ENCODE measurements around the gene BLOC1S6.

BLOC1S6 gene

DNA sequence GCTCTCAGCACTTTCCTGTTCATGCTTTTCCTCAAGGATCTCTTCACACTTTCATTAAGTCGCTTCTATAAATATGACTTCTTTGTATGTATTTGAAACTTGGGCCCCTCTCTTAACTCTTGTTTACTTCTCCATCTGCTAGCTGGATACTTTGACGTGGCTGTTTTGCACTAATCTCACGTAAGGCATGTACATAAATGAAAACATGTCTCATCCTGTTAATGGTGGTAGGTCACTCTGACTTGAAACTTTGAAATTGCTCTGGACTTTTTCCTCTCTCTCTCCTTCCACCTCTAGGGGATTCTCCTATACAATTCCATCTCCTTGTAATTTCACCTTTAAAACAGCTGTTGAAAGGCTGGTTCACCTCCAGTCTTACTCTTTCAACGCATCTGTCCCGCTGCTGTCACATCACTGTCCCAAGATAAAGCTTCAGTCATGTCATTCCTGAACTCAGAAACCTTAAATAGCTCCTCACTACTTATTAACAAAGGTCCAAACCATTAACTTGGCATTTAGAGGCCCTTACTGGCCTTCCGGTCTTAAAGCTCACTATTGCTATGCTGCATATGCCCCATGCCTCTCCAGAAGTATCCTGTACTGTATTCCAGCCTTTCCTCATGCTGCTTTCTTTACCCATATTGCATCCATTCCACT lies 1.2 kb downstream of the BLOC1S6 start:
- DNase-seq (ENCODE audit: low read depth) = no peak

DNA sequence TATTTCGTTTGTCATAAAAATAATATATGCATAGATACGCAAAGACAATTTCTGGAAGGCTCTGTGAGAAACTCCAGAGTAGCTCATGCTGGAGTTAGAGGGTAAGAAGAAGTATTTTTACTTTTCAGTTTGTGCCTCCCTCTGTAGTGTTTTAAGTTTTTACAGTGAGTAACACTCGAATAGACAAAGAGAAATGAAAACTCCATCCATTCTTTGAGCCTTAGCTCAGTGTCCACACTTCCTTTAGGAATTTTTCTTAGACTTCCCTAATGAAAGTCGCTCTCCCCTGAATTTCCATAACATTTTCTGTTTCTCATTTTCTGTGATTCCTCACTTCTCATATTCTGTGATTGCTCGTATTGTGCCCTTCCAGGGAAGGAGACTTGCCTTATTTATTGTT lies 2.1 kb downstream of the BLOC1S6 start:
- no peak for DNase-seq (ENCODE audit: low read depth)

DNA sequence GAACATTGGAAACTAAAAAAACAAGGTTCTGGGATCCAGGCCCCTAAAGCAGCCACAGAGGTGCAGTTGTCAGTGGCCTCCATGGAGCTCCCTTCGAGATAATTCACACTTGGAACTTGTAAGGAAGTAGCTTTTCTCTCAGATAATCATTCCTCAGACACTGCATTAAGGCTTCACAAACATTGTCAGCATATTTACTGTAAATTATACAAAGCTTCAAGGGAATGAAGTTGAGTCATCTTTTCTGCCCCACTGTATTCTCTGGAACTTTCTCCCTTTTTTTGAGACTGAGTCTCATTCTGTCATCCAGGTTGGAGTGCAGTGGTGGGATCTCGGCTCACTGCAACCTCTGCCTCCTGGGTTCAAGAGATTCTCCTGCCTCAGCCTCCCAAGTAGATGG lies 7.1 kb downstream of the BLOC1S6 start:
- DNase-seq (ENCODE audit: low read depth) = no peak

DNA sequence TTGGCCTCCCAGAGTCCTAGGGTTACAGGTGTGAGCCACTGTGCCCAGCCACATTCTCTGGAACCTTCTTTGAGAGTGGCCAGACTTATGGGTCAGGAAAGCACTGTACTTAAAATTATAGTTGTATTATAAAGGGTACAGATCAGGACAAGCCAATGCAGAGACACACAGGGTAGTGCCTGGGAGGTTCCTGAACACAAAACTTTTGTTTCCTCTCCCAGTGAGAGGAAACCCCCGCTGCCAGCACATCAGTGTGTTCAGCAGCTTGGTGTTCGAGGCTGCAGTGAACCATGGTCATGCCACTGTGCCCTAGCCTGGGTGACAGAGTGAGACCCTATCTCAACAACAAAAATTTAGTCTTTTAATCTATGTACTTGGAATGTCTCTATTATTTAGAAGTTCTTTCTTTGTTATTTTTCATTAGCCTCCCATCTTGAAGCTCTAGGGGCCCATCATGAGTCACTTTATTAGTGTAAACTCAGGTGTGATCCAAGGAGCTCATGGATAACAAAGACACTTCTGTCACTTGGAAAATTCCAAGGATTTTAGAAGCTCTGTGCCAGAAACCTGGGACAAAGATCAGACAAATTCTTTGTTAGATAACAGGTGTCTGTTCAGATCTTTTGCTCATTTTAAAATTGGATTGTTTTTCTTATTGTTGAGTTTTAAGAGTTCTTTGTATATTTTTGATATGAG lies 7.8 kb downstream of the BLOC1S6 start:
- DNase-seq (ENCODE audit: low read depth) = no peak

DNA sequence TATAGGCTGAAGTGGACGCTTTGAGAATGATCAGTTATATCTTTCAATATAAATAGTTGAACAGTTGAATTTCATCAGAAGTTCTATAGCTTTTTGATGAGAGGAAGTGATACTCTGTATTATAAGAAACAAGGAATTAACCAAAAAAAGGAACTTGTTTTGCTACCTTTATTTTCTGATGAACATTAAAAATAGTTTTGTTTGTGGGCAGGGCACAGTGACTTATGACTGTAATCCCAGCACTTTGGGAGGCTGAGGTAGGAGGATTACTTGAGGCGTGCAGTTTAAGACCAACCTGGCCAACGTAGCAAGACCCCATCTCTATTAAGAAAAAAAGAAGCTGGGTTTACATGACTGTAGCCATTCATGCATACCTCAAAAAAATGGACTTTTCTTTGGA lies 16.7 kb downstream of the BLOC1S6 start:
- no peak for DNase-seq (ENCODE audit: low read depth)

DNA sequence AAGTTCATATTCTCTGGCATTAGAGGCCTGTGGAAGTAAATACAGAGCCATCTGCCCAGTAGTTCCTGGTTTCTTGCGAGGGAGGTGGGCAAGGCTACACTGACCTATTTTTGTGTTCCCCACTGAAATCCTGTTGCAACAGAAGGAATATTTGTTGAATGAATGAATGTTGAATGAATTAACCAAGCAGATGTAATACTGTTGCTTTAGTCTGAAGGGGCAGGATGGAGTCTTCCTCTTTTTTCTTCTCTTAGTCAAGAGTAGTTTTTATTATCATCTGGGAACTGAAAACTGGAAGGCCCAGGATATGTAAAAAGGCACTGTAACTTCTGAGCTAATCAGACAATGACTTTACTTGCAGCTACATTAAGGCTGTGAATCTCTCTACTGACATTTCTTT lies 17.1 kb downstream of the BLOC1S6 start:
- no peak for DNase-seq (ENCODE audit: low read depth)

DNA sequence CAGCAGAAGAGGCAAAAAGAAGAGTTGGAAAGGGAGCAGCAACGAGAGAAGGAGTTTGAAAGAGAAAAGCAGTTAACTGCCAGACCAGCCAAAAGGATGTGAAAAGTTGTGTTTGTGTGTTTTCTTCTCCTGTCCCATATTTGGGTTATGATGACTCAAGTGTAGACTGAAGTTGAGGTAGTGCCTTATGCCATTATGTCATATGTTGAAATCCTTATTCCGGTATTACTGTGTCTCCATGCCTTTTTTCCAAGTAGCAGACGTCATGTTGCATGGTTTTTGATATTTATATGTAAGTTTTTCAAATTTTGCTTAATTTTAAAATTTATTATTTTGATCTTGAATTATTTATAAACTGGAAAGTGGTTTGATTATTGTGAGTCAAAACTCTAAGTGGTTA lies 19.2 kb downstream of the BLOC1S6 start:
- no peak for DNase-seq (ENCODE audit: low read depth)

DNA sequence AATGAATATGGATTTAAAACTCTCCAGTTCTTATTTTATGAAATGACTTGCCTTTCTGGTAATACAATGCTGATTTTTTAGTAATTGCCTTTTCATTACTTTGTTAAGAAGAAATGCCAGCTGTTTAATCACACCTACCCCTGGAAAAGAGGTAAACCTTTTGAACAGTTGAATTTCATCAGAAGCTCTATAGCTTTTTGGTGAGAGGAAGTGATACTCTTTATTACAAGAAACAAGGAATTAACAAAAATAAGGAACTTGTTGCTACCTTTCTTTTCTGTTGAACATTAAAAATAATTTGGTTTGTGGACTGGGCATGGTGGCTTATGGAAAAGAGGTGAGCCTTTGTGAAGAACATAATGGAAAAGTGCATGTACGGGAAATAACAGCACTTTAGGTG lies 19.7 kb downstream of the BLOC1S6 start:
- no peak for DNase-seq (ENCODE audit: low read depth)

DNA sequence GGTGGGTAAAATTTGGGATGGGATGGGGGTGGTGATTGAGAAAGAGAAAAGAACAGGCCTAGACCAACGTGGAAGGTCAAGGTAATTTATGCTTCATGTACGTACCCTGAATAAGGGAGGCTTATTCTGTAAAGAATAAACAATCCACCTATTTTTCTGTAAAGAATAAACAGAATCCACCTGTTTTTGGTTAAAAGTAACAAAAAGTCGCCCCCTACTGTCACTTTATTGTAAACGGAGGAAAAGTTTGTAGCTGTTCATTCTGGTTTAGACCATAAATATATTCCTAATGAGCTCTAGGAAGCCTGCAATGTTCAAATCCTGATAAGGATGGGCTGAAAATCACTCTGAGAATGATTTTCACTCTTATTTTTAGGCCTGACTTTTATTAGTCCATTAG lies 24.1 kb downstream of the BLOC1S6 start:
- DNase-seq (ENCODE audit: low read depth) = no peak

DNA sequence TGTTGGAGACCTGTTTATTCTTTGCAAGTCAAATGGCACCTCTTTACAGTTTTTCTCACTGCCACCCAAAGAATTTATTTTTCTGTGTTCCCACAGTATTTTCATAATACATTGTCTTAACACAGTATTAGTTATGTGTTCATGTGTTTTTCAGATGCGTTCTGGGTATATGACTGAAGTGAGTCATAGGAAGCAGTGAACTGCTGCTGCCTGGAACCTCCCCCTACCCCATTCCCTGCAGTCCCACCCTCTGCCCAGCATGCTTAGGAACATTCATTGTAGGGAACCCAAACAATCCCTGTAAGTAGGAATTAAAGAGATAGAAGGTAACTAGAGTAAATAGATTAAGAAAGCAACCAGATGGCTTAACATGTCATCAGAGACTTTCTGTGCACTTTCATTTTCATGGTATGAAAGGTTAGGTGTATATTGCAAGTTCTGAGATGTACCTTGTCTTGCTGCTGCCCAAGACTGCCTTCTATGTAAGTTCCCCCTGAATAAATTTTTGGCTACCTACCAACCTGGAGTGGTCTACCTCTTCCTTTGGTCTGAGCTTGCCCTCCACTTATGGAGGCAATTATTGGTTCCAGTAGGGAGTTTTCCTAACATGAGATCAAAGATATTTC lies 25.7 kb downstream of the BLOC1S6 start:
- DNase-seq (ENCODE audit: low read depth) = no peak

DNA sequence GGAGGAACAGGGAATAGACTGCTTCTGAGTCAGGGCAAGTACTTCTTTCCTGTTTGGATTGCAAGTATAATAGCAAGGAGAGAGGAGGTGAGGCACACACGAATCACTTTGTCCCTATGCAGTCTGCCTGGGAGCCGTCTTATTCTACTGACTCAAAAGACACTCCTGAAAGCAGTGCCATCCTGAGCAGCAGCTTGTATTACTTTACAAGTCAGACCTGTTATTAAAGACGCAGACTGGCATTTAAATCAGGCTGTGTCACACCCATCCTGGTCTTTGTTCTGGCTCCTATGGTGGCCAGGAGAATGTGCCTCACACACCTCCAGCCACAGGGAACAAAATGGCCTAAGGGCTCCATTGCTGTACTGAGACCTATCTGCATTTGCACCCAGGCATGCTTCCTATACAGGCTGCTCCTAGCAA lies 29.7 kb downstream of the BLOC1S6 start:
- no peak for DNase-seq (ENCODE audit: low read depth)

DNA sequence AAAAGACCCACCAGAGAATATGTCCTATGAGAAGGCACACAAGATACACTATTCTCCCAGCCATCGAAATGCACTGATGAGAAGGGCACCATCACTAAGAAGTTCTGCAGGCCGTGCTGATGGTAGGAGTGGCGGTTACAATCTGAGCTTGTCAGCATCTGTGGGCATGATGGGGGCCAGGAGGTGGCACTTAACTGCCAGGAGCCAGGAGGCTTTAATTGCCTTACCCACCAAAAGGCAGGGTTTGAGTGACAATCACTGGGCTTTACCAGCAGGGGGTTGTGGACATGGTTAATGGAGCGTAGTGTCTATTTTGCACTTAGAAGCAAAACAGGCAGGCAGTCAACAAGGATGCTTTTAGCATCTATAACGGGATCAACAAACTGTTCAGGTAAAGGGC lies 31.6 kb downstream of the BLOC1S6 start:
- no peak for DNase-seq (ENCODE audit: low read depth)

DNA sequence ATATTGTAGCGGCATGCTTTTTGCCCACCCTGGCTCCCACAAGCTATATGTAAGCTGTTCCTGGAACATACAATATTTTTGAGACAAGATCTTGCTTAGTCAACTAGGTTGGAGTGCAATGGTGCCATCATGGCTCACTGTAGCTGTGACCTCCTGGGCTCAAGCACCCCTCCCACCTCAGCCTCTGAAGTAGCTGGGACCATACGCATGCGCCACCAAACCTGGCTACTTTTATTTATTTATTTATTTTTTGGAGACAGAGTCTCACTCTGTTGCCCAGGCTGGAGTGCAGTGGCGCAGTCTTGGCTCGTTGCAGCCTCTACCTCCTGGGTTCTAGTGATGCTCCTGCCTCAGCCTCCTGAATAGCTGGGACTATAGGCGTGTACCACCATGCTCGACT lies 41.0 kb downstream of the BLOC1S6 start:
- DNase-seq (ENCODE audit: low read depth) = no peak

DNA sequence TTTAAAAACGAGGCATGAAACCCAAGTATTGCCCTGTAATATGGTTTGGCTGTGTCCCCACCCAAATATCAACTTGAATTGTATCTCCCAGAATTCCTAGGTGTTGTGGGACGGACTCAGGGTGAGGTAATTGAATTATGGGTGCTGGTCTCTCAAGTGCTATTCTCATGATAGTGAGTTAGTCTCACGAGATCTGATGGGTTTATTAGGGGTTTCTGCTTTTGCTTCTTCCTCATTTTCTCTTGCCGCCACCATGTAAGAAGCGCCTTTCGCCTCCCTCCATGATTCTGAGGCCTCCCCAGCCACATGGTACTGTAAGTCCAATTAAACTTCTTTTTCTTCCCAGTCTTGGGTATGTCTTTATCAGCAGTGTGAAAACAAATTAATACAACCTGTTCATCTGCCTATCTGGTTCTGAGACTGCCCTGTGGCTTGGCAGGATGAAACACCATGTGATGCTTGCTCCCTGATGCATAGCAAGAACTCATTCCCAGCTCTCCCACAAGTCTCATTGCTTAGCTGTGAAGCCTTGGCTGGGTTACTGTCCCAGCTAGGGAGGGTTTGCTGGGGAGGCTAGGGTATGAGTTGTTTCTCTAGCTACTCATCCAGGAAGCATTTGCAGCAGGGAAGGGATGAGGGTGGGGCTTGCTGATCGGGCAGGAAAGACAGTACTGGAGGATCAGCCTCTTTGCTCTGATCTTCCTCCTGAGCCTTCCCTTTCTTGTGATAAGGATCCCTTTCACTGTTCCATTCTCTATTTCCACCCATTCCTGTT lies 43.9 kb downstream of the BLOC1S6 start:
- DNase-seq (ENCODE audit: low read depth) = no peak

DNA sequence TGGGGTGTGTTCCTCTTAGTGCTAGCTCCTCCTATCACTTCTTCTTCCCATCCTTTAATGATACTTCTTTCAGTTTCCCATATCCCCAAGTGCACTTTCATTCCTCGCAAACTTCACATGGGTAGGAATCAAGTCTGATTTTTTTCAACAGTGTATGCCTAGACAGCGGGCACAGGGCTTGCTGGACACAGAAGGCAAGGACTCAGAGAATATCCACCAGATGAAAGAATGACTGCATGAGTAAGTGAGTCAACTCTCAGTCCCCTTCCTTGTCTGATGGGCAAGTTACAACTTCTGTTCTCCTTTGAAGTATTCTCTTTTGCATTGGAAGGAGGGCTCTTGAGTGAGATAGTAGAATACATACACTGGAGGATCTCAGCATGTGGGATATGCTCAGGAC lies 44.6 kb downstream of the BLOC1S6 start:
- no peak for DNase-seq (ENCODE audit: low read depth)

DNA sequence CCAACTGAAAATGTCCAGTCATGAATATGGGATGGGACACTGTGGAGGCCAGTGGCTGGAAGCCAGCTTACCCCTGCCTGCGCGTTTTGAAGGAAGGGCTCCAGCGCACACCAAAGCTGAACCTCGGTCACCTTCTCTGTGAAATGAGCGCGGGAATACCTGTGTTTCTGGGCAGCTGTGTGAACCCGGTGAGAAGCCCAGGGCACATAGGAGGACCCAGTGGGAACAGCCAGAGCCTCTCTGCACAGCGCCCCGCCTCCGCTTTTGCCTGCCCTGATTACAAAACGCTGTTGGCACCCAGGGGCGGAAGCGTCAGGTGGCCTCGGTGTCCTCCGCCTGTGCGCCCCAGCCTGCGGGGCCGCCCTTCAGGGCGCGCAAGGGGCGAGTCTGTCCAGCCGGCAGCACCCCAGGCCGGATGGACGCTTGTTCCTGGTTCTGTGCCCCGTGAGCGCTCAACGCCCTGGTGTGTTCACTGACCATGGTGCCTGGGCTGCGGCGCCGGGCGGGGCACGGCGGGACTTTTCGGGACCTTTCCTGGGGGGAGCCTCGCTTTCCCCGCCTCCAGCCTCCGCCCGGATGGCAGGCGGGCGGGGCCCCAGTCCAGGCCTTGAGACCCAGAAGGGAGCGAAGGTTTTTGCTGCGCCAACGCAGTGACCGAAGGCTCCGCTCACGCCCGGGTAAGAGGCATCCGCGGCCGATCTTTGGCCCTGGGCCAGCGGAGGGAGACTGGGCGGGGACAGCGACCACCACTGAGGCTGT lies 47.4 kb downstream of the BLOC1S6 start, which contains the start of gene SQOR:
TSS of gene SQOR (plus strand) at position 598 of the 759 bp plus-strand sequence. CDS start 23,895 bp downstream, outside the sequence.
- peak; percentile 41 for DNase-seq (ENCODE audit: low read depth)

DNA sequence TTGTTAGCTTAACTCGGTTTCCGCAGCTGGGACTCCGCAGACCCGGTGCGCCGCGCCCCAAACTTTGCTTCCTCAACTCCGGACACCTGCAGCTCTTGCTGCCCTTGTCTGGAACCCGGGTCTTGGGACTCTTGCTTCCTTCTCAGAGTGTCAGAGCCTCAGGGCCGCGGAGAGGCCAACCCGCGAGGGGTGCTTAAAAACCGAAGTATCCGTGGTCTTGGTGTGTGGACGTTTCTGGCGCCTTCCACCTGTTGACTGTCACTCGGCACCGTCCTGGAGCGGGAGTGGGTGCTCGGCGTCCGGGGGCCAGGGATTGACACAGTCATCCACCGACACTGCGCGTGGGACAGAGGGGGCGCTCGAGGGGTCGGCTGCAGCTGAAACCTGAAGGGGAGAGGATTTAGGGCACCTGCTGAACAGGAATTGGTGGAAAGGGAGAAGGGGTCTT lies 48.0 kb downstream of the BLOC1S6 start:
- peak; percentile 40 for DNase-seq (ENCODE audit: low read depth)

DNA sequence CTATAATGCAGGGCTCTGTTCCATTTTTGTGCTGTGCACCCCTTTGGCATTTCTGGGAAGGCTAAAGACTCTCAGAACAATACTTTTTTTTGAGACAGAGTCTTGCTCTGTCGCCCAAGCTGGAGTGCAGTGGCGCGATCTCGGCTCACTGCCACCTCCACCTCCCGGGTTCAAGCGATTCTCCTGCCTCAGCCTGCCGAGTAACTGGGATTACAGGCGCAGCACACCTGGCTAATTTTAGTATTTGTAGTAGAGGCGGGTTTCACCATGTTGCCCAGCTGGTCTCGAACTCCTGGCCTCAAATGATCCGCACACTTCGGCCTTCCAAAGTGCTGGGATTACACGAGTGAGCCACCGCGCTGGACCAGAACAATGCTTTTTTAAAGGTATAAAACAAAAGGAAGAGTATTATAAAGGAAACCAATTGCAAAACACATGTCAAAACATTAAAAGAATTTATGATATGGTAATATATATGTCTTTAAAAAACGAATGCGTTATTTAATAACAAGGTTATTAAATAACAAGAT lies 48.6 kb downstream of the BLOC1S6 start:
- no peak for DNase-seq (ENCODE audit: low read depth)

DNA sequence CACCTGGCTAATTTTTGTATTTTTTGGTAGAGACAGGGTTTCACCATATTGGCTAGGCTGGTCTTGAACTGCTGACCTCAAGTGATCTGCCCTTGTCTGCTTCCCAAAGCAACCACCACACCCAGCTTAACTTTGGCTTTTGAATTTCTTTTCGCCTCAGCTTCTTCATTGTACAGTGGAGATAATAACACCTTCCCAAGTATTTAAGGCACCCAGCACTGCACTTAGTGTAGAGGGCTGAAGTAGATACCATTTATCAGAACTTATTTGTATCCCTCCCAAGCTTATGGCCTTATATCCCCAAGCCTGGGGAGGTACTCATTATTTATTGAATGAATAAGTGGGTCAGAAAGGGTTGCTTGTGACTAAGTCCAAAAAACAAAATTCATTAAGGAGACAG lies 50.0 kb downstream of the BLOC1S6 start:
- DNase-seq (ENCODE audit: low read depth) = no peak

DNA sequence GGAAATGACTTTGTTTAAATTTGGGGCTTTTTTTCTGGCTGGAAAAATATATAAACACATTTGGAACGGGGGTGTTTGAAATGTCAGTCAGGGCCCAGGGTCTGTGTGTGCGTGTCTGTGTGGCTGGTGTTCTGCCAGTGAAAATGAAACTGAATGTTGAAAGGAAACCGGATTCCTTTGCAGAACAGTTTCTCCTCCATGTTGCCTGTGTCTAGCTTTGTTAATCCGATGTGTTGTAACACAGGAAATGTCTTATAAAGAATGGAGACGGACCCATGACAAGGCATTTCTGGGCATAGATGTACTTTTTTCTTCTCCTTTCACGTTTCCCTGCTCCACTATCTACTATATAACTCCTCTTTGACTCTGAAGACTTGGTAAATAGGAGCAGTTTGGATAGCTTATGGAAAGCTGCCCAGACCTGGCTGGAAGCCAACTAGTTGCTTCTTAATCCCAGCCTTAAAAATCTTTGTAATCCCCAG lies 50.4 kb downstream of the BLOC1S6 start:
- DNase-seq (ENCODE audit: low read depth) = peak; percentile 8

DNA sequence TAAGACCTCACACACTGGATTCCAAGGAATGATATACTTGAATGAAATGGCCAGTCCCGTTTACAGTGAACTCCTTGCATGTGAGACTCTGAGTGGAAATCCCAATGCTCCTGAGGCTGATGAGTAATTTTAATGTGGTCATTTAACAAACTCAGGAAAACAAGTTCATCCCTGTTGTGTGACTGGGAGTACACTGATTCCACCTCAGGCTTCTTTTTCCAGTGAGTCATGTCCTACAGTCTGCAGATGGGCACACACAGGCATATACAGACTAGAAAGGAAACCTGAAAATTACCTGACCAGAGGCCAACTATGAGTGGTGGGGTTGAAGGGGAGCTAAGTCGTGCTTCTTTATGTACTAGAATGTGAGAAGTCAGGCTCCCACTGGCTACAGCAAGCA lies 53.4 kb downstream of the BLOC1S6 start:
- no peak for DNase-seq (ENCODE audit: low read depth)
